Measurements from ENCODE around the gene ENHO. TPM values are rescaled to one million over a fixed set of nuclear protein-coding genes. Genes with fewer than 3 reads are reported as not detected.

The ENHO gene
- total and polyA plus RNA-seq, 2 experiments from 2014 or later: 13.8 to 19.7 TPM

GRCh38 chr9:34550016-34550680 lies 27.4 kb upstream of the ENHO start:
- no peak for ATAC-seq
- peaks cover 15% of the 10 kb centered on the region for H3K27me3 Mint-ChIP-seq (ENCODE audit: insufficient read depth, low read depth, poor library complexity)
- Histone ChIP-seq H3K4me1 (ENCODE audit: insufficient read depth) (peaks cover 11% of the 10 kb centered on the region), H3K4me3 (no peak overlapping the region), H3F3A (replicated peaks; ENCODE audit: low read depth) (no peaks in the 10 kb centered on the region), H4K20me1 (replicated peaks; ENCODE audit: insufficient read depth) (no peaks in the 10 kb centered on the region), H3K4me2 (no peak overlapping the region), H3K36me3 (ENCODE audit: insufficient read depth) (no peaks in the 10 kb centered on the region), H2AFZ (no peak overlapping the region), H3K27ac (ENCODE audit: low read depth) (no peak overlapping the region), H3K79me2 (replicated peaks; ENCODE audit: insufficient read depth) (no peaks in the 10 kb centered on the region), H3K27me3 (ENCODE audit: insufficient read depth) (no peaks in the 10 kb centered on the region), H3K9me2 (ENCODE audit: insufficient read depth) (no peaks in the 10 kb centered on the region)
- DNase-seq (ENCODE audit: low spot score): no peak
- H3K9me3 Mint-ChIP-seq: no peaks in the 10 kb centered on the region; the same call in 2 of the 3 replicates
- H3K4me3 Mint-ChIP-seq: no peak overlapping the region
- H3K36me3 Mint-ChIP-seq (ENCODE audit: low read depth): no peaks in the 10 kb centered on the region
- H3K4me1 Mint-ChIP-seq: peaks cover 14% of the 10 kb centered on the region
- H3K27ac Mint-ChIP-seq: no peak overlapping the region
- TF ChIP-seq NANOG (IDR thresholded peaks at IDR 0.05; ENCODE audit: borderline replicate concordance): no peak
- TF ChIP-seq STAT1 (IDR thresholded peaks at IDR 0.05; ENCODE audit: unreplicated experiment): no peak
- TF ChIP-seq ZNF462 (CRISPR knock-in tag; IDR thresholded peaks at IDR 0.05): no peak
- TF ChIP-seq ZNF114 (CRISPR knock-in tag; IDR thresholded peaks at IDR 0.05): no peak
- TF ChIP-seq CTCF (conservative IDR thresholded peaks at IDR 0.05; ENCODE audit: low read depth in 2 of 2): no peak
- no peak for TF ChIP-seq REST (IDR thresholded peaks at IDR 0.05; ENCODE audit: unreplicated experiment)
- TF ChIP-seq ETS1 (IDR thresholded peaks at IDR 0.05): no peak
- no peak for TF ChIP-seq EZH2phosphoT487 (IDR thresholded peaks at IDR 0.05; ENCODE audit: unreplicated experiment)
- TF ChIP-seq POLR2AphosphoS5 (IDR thresholded peaks at IDR 0.05; ENCODE audit: low read depth): no peak
- no peak for TF ChIP-seq CREB1 (CRISPR knock-in tag; IDR thresholded peaks at IDR 0.05; ENCODE audit: low read depth)
- no peak for TF ChIP-seq ZNF331 (CRISPR knock-in tag; IDR thresholded peaks at IDR 0.05; ENCODE audit: low read depth)
- TF ChIP-seq EZH2 (IDR thresholded peaks at IDR 0.05; ENCODE audit: low read depth, unreplicated experiment): no peak
- TF ChIP-seq JUNB (IDR thresholded peaks at IDR 0.05; ENCODE audit: unreplicated experiment): no peak

Measured in GM23338 (cell line).